Measurements from ENCODE around the gene ITGBL1.

ITGBL1 gene

GRCh38 chr13:101686003-101686402 lies 233.5 kb downstream of the ITGBL1 start:
- ChIA-PET POLR2A (no interaction called here), CTCF (no interaction called here)
- H3K4me1 ChIP-seq (ENCODE audit: control insufficient read depth, insufficient read depth, low read length) = no peaks in the 10 kb centered on the region
- no peak for TF ChIP-seq ZNF830 (tag by site-specific recombination; IDR thresholded peaks at IDR 0.05; ENCODE audit: low read depth)
- TF ChIP-seq ZNF560 (tag by site-specific recombination; IDR thresholded peaks at IDR 0.05; ENCODE audit: borderline replicate concordance) = no peak
- no peak for TF ChIP-seq ZSCAN30 (tag by site-specific recombination; IDR thresholded peaks at IDR 0.05)
- no peak for TF ChIP-seq ZNF645 (tag by site-specific recombination; IDR thresholded peaks at IDR 0.05)
- TF ChIP-seq ZNF175 (tag by site-specific recombination; IDR thresholded peaks at IDR 0.05) = no peak
- TF ChIP-seq HOXA7 (CRISPR knock-in tag; IDR thresholded peaks at IDR 0.05; ENCODE audit: borderline replicate concordance) = no peak
- TF ChIP-seq ZNF202 (tag by site-specific recombination; IDR thresholded peaks at IDR 0.05; ENCODE audit: borderline replicate concordance) = no peak
- TF ChIP-seq KLF8 (tag by site-specific recombination; IDR thresholded peaks at IDR 0.05) = no peak
- no peak for TF ChIP-seq SP3 (tag by site-specific recombination; IDR thresholded peaks at IDR 0.05)
- no peak for TF ChIP-seq ZNF580 (tag by site-specific recombination; IDR thresholded peaks at IDR 0.05)
- TF ChIP-seq KLF7 (tag by site-specific recombination; IDR thresholded peaks at IDR 0.05; ENCODE audit: borderline replicate concordance) = no peak
- TF ChIP-seq CTCF (tag by site-specific recombination; IDR thresholded peaks at IDR 0.05) = no peak
- H3K9me3 ChIP-seq (ENCODE audit: control insufficient read depth, insufficient read depth, low read depth, low read length) = no peaks in the 10 kb centered on the region
- H3K27ac ChIP-seq (ENCODE audit: extremely low read depth, low read depth, low read length) = no peak overlapping the region
- no peaks in the 10 kb centered on the region for H3K36me3 ChIP-seq (ENCODE audit: control insufficient read depth in 2 of 2, insufficient read depth in 1 of 2, low read length in 2 of 2)
- H3K4me3 ChIP-seq (ENCODE audit: low read depth, low read length) = no peak overlapping the region

GRCh38 chr13:101690871-101691270 lies 238.4 kb downstream of the ITGBL1 start:
- TF ChIP-seq ZNF121 (tag by site-specific recombination; IDR thresholded peaks at IDR 0.05) (no peak), ZNF658 (tag by site-specific recombination; IDR thresholded peaks at IDR 0.05) (no peak), PRDM2 (tag by site-specific recombination; IDR thresholded peaks at IDR 0.05; ENCODE audit: borderline replicate concordance) (no peak), ZSCAN30 (tag by site-specific recombination; IDR thresholded peaks at IDR 0.05) (no peak), ZNF175 (tag by site-specific recombination; IDR thresholded peaks at IDR 0.05) (no peak), TRIM28 (IDR thresholded peaks at IDR 0.05; ENCODE audit: borderline replicate concordance, low read length) (no peak), ZNF677 (tag by site-specific recombination; IDR thresholded peaks at IDR 0.05) (no peak), ZNF292 (tag by site-specific recombination; IDR thresholded peaks at IDR 0.05; ENCODE audit: borderline replicate concordance, low read depth) (no peak), ZNF776 (tag by site-specific recombination; IDR thresholded peaks at IDR 0.05; ENCODE audit: borderline replicate concordance) (no peak), ZNF416 (tag by site-specific recombination; IDR thresholded peaks at IDR 0.05) (no peak)
- H3K4me3 ChIP-seq (ENCODE audit: low read depth, low read length) = no peak overlapping the region
- no peaks in the 10 kb centered on the region for H3K4me1 ChIP-seq (ENCODE audit: control insufficient read depth, insufficient read depth, low read length)
- CTCF ChIA-PET = no interaction called here
- no peaks in the 10 kb centered on the region for H3K36me3 ChIP-seq (ENCODE audit: control insufficient read depth in 2 of 2, insufficient read depth in 1 of 2, low read length in 2 of 2)
- no peak overlapping the region for H3K27ac ChIP-seq (ENCODE audit: extremely low read depth, low read depth, low read length)
- POLR2A ChIA-PET = no interaction called here
- no peaks in the 10 kb centered on the region for H3K9me3 ChIP-seq (ENCODE audit: control insufficient read depth, insufficient read depth, low read depth, low read length)

Data from HEK293 (cell line).